ENCODE data around the gene BCKDK. TPM values are rescaled to one million over a fixed set of nuclear protein-coding genes. Genes with fewer than 3 reads are reported as not detected.

Gene BCKDK
- total and polyA plus RNA-seq, 2 of the 8 experiments (the other 6 are each of a cell fraction or from before 2014, with no cell fraction given), result 49.6 to 77.1 TPM

- H3K79me1 ChIP-seq (ENCODE audit: low read depth, low read length), result peaks cover 7% of the 10 kb centered on the region
- H4K91ac ChIP-seq (replicated peaks; ENCODE audit: insufficient read length, low read length), result no peak overlapping the region
- no peaks in the 10 kb centered on the region; a peak in 1 of 4 replicates for H3K79me2 ChIP-seq (ENCODE audit: control insufficient read depth in 1 of 2, insufficient read depth in 2 of 2, low read length in 2 of 2)
- H3K4ac ChIP-seq (replicated peaks; ENCODE audit: insufficient read length, low read depth, low read length), result no peak overlapping the region
- H3K14ac ChIP-seq (ENCODE audit: insufficient read length), result no peak overlapping the region
- H2BK120ac ChIP-seq (replicated peaks; ENCODE audit: low read depth, low read length), result no peak overlapping the region
- H3K27me3 ChIP-seq (replicated peaks in 1 of 4; ENCODE audit: control insufficient read depth in 3 of 4, extremely low read depth in 1 of 4, insufficient read depth in 3 of 4, low read length in 3 of 4), result no peaks in the 10 kb centered on the region
- no peak overlapping the region for H4K5ac ChIP-seq (ENCODE audit: insufficient read length, low read depth, low read length)
- no peak overlapping the region for H3K4me2 ChIP-seq (ENCODE audit: insufficient read depth in 1 of 2, low read depth in 2 of 2, low read length in 2 of 2)
- H2AFZ ChIP-seq (ENCODE audit: low read length), result no peak overlapping the region
- H4K20me1 ChIP-seq (replicated peaks in 1 of 2; ENCODE audit: control insufficient read depth in 1 of 2, insufficient read depth in 2 of 2, low read length in 2 of 2), result peaks cover 13 to 21% of the 10 kb centered on the region in 2 experiments
- no peak overlapping the region for H3K4me3 ChIP-seq (ENCODE audit: extremely low read depth in 1 of 4, insufficient read depth in 2 of 4, low read depth in 3 of 4, low read length in 4 of 4)
- H3K56ac ChIP-seq (replicated peaks; ENCODE audit: insufficient read length, low read depth, low read length), result no peak overlapping the region
- H3K4me1 ChIP-seq (replicated peaks in 1 of 4; ENCODE audit: control insufficient read depth in 3 of 4, insufficient read depth in 4 of 4, low read length in 3 of 4), result no peaks in the 10 kb centered on the region
- peaks cover 0 to 18% (median 7%) of the 10 kb centered on the region in 4 experiments; a peak in 5 of 8 replicates for H3K36me3 ChIP-seq (ENCODE audit: control insufficient read depth in 2 of 4, insufficient read depth in 4 of 4, low read length in 3 of 4)
- CTCF ChIA-PET (ENCODE audit: partially characterized antibody), result interaction anchor here (0.9 to 1.4 kb wide), 2 partner anchors 11 to 133 kb away, joined by 3 to 6 read pairs; no protein-coding TSS in a partner anchor
- WGBS, 2 experiments (ENCODE audit: extremely low coverage in 1 of 2, insufficient coverage in 1 of 2, insufficient read length in 1 of 2, insufficient replicate concordance in 2 of 2, low coverage in 1 of 2, low lambda C conversion rate in 2 of 2, missing lambda C conversion rate in 1 of 2), result 86% methylated on average over 5 of the region's 6 CpGs; no CpG with 5 or more reads in 1 of the 2 experiments
- DNase-seq (ENCODE audit: low read depth in 1 of 2, low spot score in 2 of 2) (no peak), FAIRE-seq (no peak)
- TF ChIP-seq JUN (IDR thresholded peaks at IDR 0.05; ENCODE audit: low read depth, low read length), result no peak
- no peak for TF ChIP-seq BCL11A (IDR thresholded peaks at IDR 0.05; ENCODE audit: low read depth in 2 of 2, low read length in 2 of 2)
- no peak for TF ChIP-seq GABPA (IDR thresholded peaks at IDR 0.05; ENCODE audit: borderline replicate concordance, insufficient read depth, low read length)
- no peak for TF ChIP-seq RAD21 (IDR thresholded peaks at IDR 0.05 in 1 of 2, conservative IDR thresholded peaks at IDR 0.05 in 1 of 2; ENCODE audit: low read depth in 2 of 2, low read length in 2 of 2)
- TF ChIP-seq SP2 (IDR thresholded peaks at IDR 0.05; ENCODE audit: low read length), result no peak
- no peak for TF ChIP-seq POU5F1 (IDR thresholded peaks at IDR 0.05; ENCODE audit: low read depth, low read length)
- no peak for TF ChIP-seq CHD2 (IDR thresholded peaks at IDR 0.05; ENCODE audit: low read length)
- TF ChIP-seq KDM5A (IDR thresholded peaks at IDR 0.05; ENCODE audit: low read length), result no peak
- no peak for TF ChIP-seq RFX5 (IDR thresholded peaks at IDR 0.05; ENCODE audit: borderline replicate concordance, low read depth, low read length)
- no peak for TF ChIP-seq SAP30 (IDR thresholded peaks at IDR 0.05; ENCODE audit: insufficient read depth, insufficient replicate concordance, low read length)
- TF ChIP-seq POLR2AphosphoS5 (IDR thresholded peaks at IDR 0.05; ENCODE audit: low read depth, low read length), result no peak
- TF ChIP-seq CTBP2 (IDR thresholded peaks at IDR 0.05; ENCODE audit: borderline replicate concordance, insufficient read depth, insufficient read length, low read length), result no peak
- H2BK5ac ChIP-seq (ENCODE audit: low read depth, low read length), result no peak overlapping the region
- no peak overlapping the region for H2BK20ac ChIP-seq (ENCODE audit: low read length)
- no peaks in the 10 kb centered on the region for H3K23me2 ChIP-seq (ENCODE audit: low read depth, low read length)
- H4K8ac ChIP-seq (ENCODE audit: extremely low read depth, insufficient read depth, low read length), result no peak overlapping the region
- no peaks in the 10 kb centered on the region for H3K9me3 ChIP-seq (ENCODE audit: insufficient read depth in 2 of 2, low read depth in 1 of 2, low read length in 1 of 2)
- no peak overlapping the region for H2BK15ac ChIP-seq (ENCODE audit: low read length)
- no peak overlapping the region for H2BK12ac ChIP-seq (ENCODE audit: low read depth, low read length)
- no peak overlapping the region for H3K23ac ChIP-seq (ENCODE audit: insufficient read length)
- POLR2A ChIA-PET (ENCODE audit: partially characterized antibody), result interaction anchor here (1.9 to 4.7 kb wide), 2 partner anchors 9 to 13 kb away, joined by 6 to 34 read pairs; partner anchors contain the start of genes ZNF646 and ZNF668
- no peak overlapping the region for H3K27ac ChIP-seq (ENCODE audit: low read depth, low read length)
- no peak overlapping the region for H2AK5ac ChIP-seq (ENCODE audit: low read depth, low read length)
- H3K9ac ChIP-seq (replicated peaks in 1 of 4; ENCODE audit: extremely low read depth in 1 of 4, low read depth in 3 of 4, low read length in 3 of 4), result no peak overlapping the region
- no peak overlapping the region for H3K18ac ChIP-seq (ENCODE audit: extremely low read depth, low read length)
These were observed 21.6 kb upstream of the BCKDK start for GRCh38 chr16:31086629-31086906.
